DOHH2 (cell line): ENCODE measurements around the gene XPO6.

ENCODE experiments used
- EZH2phosphoT487 ChIP-seq: fragments of 200-600 bp; sonication (generic); IDR thresholded peaks from 2 replicates; pipeline ENCODE4 v1.6.1; 2017; ENCODE audit warnings: borderline replicate concordance, mild to moderate bottlenecking, antibody characterized with exemption, low read length, moderate library complexity, mixed read lengths
- TF ChIP-seq, protein P1 (sequence below): fragments of 200-600 bp; sonication (generic); IDR thresholded peaks from one replicate; pipeline ENCODE4 v1.5.1; 2014; ENCODE audit warnings: antibody characterized with exemption, mild to moderate bottlenecking, low read depth, low read length; ENCODE audit not compliant: poor library complexity, severe bottlenecking

DNA sequence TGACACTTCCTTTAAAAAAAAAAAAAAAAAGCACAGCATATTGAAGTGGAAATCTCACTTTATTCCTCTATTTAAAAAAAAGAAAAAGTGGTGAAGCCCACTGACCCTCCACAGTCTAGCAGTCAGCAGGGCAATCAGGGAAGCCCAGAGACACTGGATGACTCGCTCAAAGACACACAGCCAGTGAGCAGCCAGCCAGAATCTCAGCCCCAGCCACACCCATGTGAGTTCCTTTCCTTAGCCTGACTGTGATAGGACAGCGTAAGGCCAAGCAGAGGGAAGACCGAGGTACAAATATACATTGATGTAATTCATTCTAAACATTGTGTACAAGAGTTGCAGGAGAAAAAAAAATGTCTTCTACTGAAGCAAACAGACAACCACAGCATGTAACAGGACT is 22.5 kb downstream of the XPO6 start:
- TF ChIP-seq, protein P1, sequence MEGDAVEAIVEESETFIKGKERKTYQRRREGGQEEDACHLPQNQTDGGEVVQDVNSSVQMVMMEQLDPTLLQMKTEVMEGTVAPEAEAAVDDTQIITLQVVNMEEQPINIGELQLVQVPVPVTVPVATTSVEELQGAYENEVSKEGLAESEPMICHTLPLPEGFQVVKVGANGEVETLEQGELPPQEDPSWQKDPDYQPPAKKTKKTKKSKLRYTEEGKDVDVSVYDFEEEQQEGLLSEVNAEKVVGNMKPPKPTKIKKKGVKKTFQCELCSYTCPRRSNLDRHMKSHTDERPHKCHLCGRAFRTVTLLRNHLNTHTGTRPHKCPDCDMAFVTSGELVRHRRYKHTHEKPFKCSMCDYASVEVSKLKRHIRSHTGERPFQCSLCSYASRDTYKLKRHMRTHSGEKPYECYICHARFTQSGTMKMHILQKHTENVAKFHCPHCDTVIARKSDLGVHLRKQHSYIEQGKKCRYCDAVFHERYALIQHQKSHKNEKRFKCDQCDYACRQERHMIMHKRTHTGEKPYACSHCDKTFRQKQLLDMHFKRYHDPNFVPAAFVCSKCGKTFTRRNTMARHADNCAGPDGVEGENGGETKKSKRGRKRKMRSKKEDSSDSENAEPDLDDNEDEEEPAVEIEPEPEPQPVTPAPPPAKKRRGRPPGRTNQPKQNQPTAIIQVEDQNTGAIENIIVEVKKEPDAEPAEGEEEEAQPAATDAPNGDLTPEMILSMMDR = no peak
- no peak for TF ChIP-seq EZH2phosphoT487
